GM06990 (cell line): Measurements from ENCODE around the gene MAGI1.

ENCODE experiments used
- DNase-seq: peaks from one replicate; pipeline ENCODE4 v3.0.0-alpha.2; 2011; ENCODE audit not compliant: insufficient read length; ENCODE audit errors: extremely low read depth
- H3K27me3 ChIP-seq: replicated peaks from 2 replicates; pipeline ENCODE4 v1.6.0; 2011; ENCODE audit warnings: low read length; ENCODE audit not compliant: control insufficient read depth, insufficient read depth
- H3K36me3 ChIP-seq: 2 replicates; pipeline ENCODE4 v1.5.1; 2011; ENCODE audit warnings: low read length; ENCODE audit not compliant: control insufficient read depth, insufficient read depth
- H3K4me3 ChIP-seq: replicated peaks from 2 replicates; pipeline ENCODE4 v1.5.1; 2011; ENCODE audit warnings: low read depth, mild to moderate bottlenecking, control low read depth, low read length
- CTCF ChIP-seq: IDR thresholded peaks from 2 replicates; pipeline ENCODE4 v1.5.1; 2011; ENCODE audit warnings: low read length, control low read depth, mild to moderate bottlenecking, inconsistent platforms; ENCODE audit not compliant: insufficient read depth, poor library complexity, severe bottlenecking

The MAGI1 gene

GRCh38 chr3:65619888-65620287, 418.8 kb downstream of the MAGI1 start:
- Histone ChIP-seq H3K27me3 (no peaks in the 10 kb centered on the region), H3K36me3 (no peaks in the 10 kb centered on the region), H3K4me3 (no peak overlapping the region)
- DNase-seq: no peak
- TF ChIP-seq CTCF: no peak

GRCh38 chr3:65619451-65619881, 419.3 kb downstream of the MAGI1 start:
- no peak for DNase-seq
- TF ChIP-seq CTCF: no peak
- H3K4me3 ChIP-seq: no peak overlapping the region

GRCh38 chr3:65618599-65618998, 420.1 kb downstream of the MAGI1 start:
- TF ChIP-seq CTCF: no peak
- H3K27me3 ChIP-seq: no peaks in the 10 kb centered on the region
- no peak overlapping the region for H3K4me3 ChIP-seq
- no peak for DNase-seq
- no peaks in the 10 kb centered on the region for H3K36me3 ChIP-seq

More at GRCh38 chr3:65619451-65619881, 419.3 kb downstream of the MAGI1 start:
- H3K27me3 ChIP-seq: no peaks in the 10 kb centered on the region
- no peaks in the 10 kb centered on the region for H3K36me3 ChIP-seq

GRCh38 chr3:65617787-65618186, 420.9 kb downstream of the MAGI1 start:
- Histone ChIP-seq H3K27me3 (no peaks in the 10 kb centered on the region), H3K4me3 (no peak overlapping the region), H3K36me3 (no peaks in the 10 kb centered on the region)
- no peak for TF ChIP-seq CTCF
- DNase-seq: no peak

- Histone ChIP-seq H3K27me3 (no peaks in the 10 kb centered on the region), H3K4me3 (no peak overlapping the region), H3K36me3 (no peaks in the 10 kb centered on the region)
- no peak for DNase-seq
- TF ChIP-seq CTCF: no peak
Observed at GRCh38 chr3:65617209-65617608, 421.5 kb downstream of the MAGI1 start.

- TF ChIP-seq CTCF: no peak
- DNase-seq: no peak
Observed at GRCh38 chr3:65616563-65616962, 422.2 kb downstream of the MAGI1 start.

More at GRCh38 chr3:65616563-65616962, 422.2 kb downstream of the MAGI1 start:
- Histone ChIP-seq H3K27me3 (no peaks in the 10 kb centered on the region), H3K36me3 (no peaks in the 10 kb centered on the region), H3K4me3 (no peak overlapping the region)
